Stimulated activated CD8-positive, alpha-beta memory T cell treated with anti-CD3 and anti-CD28 coated beads, Interleukin-15, amount 100 ng/mL, for 1 hour (primary cell): ENCODE results near the gene RGS6.

Source experiments
- DNase-seq: peaks from one replicate; pipeline ENCODE4 v3.0.0-alpha.2; 2020; ENCODE audit warnings: low read depth

Gene RGS6

GRCh38 chr14:72014486-72014885 lies 82.3 kb downstream of the RGS6 start:
- DNase-seq: no peak

GRCh38 chr14:72017290-72017689 lies 85.1 kb downstream of the RGS6 start:
- no peak for DNase-seq

GRCh38 chr14:72023128-72024042 lies 91.2 kb downstream of the RGS6 start:
- DNase-seq: no peak

DNA sequence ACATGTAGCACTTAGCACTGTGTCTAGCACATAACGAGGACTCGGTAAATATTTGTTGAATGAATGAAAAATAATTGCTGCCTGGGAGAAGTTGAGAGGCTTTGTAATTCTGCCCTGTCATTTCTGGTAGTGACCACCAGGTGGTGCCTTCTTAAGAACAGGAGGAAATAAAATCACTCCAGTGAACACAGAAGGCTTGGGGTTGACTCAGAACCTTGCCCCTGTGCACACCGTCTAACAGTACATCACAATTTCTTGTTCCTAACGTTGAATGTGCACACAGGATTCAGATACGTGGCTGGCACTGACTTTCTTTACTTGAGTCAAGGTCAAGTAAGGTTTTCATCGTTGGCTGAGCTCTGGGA lies 91.8 kb downstream of the RGS6 start:
- DNase-seq: no peak

DNA sequence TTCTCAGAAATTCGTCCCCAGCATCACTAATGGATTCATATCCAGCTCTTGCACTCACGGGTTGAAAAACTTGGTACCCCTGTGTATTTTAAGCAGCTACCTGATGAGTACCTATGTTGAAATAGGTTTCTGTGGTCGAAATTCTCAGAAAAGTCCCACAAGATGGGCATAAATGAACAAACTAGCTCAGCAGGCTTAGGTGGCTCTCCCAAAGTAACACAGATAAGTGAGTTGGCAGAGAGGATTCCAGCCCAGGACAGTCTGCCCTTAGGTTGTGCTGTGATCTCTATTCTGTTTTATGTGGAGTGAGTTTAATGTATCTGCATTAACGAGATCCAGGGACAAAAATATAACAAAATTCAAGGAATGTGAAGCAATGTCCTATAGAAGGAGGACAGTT lies 92.3 kb downstream of the RGS6 start:
- DNase-seq: no peak

GRCh38 chr14:72026536-72026935 lies 94.3 kb downstream of the RGS6 start:
- no peak for DNase-seq

DNA sequence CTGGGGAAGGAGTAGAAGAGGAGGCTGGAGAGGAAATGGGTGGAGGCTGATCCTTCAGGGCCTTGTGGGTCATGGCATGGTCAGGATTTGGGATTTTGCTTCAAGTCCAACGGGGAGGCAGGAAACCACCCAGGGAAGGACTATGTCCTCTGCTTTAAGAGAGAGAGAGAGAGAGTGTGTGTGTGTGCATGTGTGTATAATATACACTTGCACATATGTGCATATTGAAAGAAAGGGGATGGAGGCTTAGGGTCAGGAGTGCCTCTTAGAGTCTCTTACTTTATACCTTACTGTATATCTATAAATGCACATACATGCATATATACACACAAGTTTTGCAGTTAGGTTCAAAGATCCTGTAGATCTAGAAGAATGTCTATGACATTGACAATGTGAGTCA lies 94.8 kb downstream of the RGS6 start:
- no peak for DNase-seq

GRCh38 chr14:72033365-72033764 lies 101.1 kb downstream of the RGS6 start:
- DNase-seq: no peak

GRCh38 chr14:72040528-72040927 lies 108.3 kb downstream of the RGS6 start:
- DNase-seq: no peak

GRCh38 chr14:72045271-72045670 lies 113.0 kb downstream of the RGS6 start:
- DNase-seq: no peak

- no peak for DNase-seq
These were observed 113.7 kb downstream of the RGS6 start for GRCh38 chr14:72045885-72046284.

- no peak for DNase-seq
These were observed 117.2 kb downstream of the RGS6 start for GRCh38 chr14:72049462-72049861.

DNA sequence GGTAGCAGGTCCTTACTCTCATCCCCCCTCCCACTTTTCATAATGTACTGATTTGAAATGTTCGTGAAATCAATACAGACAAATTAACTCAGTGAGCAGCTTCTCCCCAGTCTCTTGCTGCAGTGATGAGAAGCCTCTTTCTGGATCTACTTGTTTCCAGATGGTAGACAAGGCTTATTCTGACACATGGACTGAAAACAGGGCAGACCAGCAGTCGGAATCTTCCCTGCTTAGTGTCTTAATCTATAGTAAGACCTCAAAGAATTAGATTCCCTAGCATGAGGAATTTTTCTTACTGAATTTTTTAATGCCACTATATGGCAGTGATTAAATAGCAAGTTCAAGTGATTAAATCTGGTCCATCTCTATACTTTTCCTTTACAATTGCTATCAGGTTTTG lies 120.1 kb downstream of the RGS6 start:
- DNase-seq: no peak

GRCh38 chr14:72053651-72054050 lies 121.4 kb downstream of the RGS6 start:
- no peak for DNase-seq

- no peak for DNase-seq
These were observed 122.7 kb downstream of the RGS6 start for GRCh38 chr14:72054911-72055310.

DNA sequence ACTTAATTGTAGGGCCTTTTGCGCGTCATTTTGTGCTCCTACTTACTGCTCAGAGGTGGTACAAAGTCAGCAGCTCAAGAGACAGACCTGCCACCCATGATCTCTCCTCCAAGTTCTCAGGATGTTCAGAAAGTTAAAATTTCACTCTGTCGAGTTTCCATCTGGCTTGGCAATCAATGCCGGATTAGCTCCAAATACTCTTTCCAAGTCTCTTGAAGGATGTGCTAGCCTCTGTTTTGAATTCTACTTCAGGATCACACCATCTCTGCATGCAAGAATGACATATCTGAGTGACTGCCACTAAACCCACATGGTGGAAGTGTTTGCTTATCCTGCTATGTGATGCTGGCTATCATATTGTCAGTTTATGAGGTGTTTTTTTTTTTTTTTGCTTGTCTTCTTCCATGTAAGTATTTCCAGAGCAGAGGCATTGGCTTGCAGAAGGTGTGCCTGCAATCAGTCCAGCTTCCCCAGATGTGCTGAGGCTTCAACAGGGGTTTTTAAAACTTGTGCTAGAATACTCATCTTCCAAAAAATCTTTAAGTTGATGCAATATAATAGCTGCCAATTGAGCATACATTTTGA lies 125.6 kb downstream of the RGS6 start:
- DNase-seq: no peak

GRCh38 chr14:72060460-72060859 lies 128.2 kb downstream of the RGS6 start:
- no peak for DNase-seq

- DNase-seq: no peak
These were observed 128.7 kb downstream of the RGS6 start for GRCh38 chr14:72060917-72061316.

- no peak for DNase-seq
These were observed 129.5 kb downstream of the RGS6 start for GRCh38 chr14:72061718-72062117.

GRCh38 chr14:72063761-72064282 lies 131.6 kb downstream of the RGS6 start:
- no peak for DNase-seq

GRCh38 chr14:72064501-72064900 lies 132.3 kb downstream of the RGS6 start:
- no peak for DNase-seq

GRCh38 chr14:72070458-72070857 lies 138.2 kb downstream of the RGS6 start:
- no peak for DNase-seq

GRCh38 chr14:72075649-72076334 lies 143.6 kb downstream of the RGS6 start:
- DNase-seq: no peak
